Measurements from ENCODE around the gene RNU6-1.

Gene RNU6-1

GRCh38 chr15:67839929-67840748, at the start of gene RNU6-1:
Gene RNU6-1, minus strand, starts transcription at chr15:67840045.
- no peak for TF ChIP-seq CTCF (IDR thresholded peaks at IDR 0.05; ENCODE audit: insufficient read depth, low read length, poor library complexity, severe bottlenecking)
- peak within 1 kb of the TSS; percentile 92 for H3K4me3 ChIP-seq (replicated peaks; ENCODE audit: low read depth, low read length)
- H3K27me3 ChIP-seq (replicated peaks; ENCODE audit: control insufficient read depth, insufficient read depth, low read length), result peaks cover 3% of the 10 kb centered on the region; the same call in 1 of the 2 replicates
- H3K36me3 ChIP-seq (ENCODE audit: control insufficient read depth, insufficient read depth, low read length), result no peaks in the 10 kb centered on the region
- peak; percentile 99 for DNase-seq (ENCODE audit: extremely low read depth, insufficient read length)

- Histone ChIP-seq H3K27me3 (replicated peaks; ENCODE audit: control insufficient read depth, insufficient read depth, low read length) (no peaks in the 10 kb centered on the region), H3K4me3 (replicated peaks; ENCODE audit: low read depth, low read length) (no peak overlapping the region), H3K36me3 (ENCODE audit: control insufficient read depth, insufficient read depth, low read length) (no peaks in the 10 kb centered on the region)
- no peak for TF ChIP-seq CTCF (IDR thresholded peaks at IDR 0.05; ENCODE audit: insufficient read depth, low read length, poor library complexity, severe bottlenecking)
- DNase-seq (ENCODE audit: extremely low read depth, insufficient read length), result no peak
Measured at GRCh38 chr15:67887776-67888175, 47.9 kb upstream of the RNU6-1 start.

- Histone ChIP-seq H3K4me3 (replicated peaks; ENCODE audit: low read depth, low read length) (no peak overlapping the region), H3K36me3 (ENCODE audit: control insufficient read depth, insufficient read depth, low read length) (no peaks in the 10 kb centered on the region), H3K27me3 (replicated peaks; ENCODE audit: control insufficient read depth, insufficient read depth, low read length) (no peaks in the 10 kb centered on the region)
- TF ChIP-seq CTCF (IDR thresholded peaks at IDR 0.05; ENCODE audit: insufficient read depth, low read length, poor library complexity, severe bottlenecking), result no peak
- DNase-seq (ENCODE audit: extremely low read depth, insufficient read length), result no peak
Measured at GRCh38 chr15:67885861-67886260, 46.0 kb upstream of the RNU6-1 start.

- DNase-seq (ENCODE audit: extremely low read depth, insufficient read length), result no peak
- TF ChIP-seq CTCF (IDR thresholded peaks at IDR 0.05; ENCODE audit: insufficient read depth, low read length, poor library complexity, severe bottlenecking), result no peak
- H3K27me3 ChIP-seq (replicated peaks; ENCODE audit: control insufficient read depth, insufficient read depth, low read length), result no peaks in the 10 kb centered on the region
- H3K36me3 ChIP-seq (ENCODE audit: control insufficient read depth, insufficient read depth, low read length), result no peaks in the 10 kb centered on the region
- peak overlapping the region; percentile 61 for H3K4me3 ChIP-seq (replicated peaks; ENCODE audit: low read depth, low read length)
Measured at GRCh38 chr15:67885175-67885523, 45.3 kb upstream of the RNU6-1 start.

- peak overlapping the region; percentile 61 for H3K4me3 ChIP-seq (replicated peaks; ENCODE audit: low read depth, low read length)
- no peaks in the 10 kb centered on the region for H3K36me3 ChIP-seq (ENCODE audit: control insufficient read depth, insufficient read depth, low read length)
- H3K27me3 ChIP-seq (replicated peaks; ENCODE audit: control insufficient read depth, insufficient read depth, low read length), result no peaks in the 10 kb centered on the region
- no peak for TF ChIP-seq CTCF (IDR thresholded peaks at IDR 0.05; ENCODE audit: insufficient read depth, low read length, poor library complexity, severe bottlenecking)
- DNase-seq (ENCODE audit: extremely low read depth, insufficient read length), result peak; percentile 46
Measured at GRCh38 chr15:67884514-67885174, 44.8 kb upstream of the RNU6-1 start.

Data from GM06990 (cell line).